ENCODE data around the gene SPOPL.
"Not testable (repeated sequence)": the region's sequence is repeated elsewhere in the genome, so short reads cannot be mapped to it uniquely, and the experiment has no call there.

The SPOPL gene

DNA sequence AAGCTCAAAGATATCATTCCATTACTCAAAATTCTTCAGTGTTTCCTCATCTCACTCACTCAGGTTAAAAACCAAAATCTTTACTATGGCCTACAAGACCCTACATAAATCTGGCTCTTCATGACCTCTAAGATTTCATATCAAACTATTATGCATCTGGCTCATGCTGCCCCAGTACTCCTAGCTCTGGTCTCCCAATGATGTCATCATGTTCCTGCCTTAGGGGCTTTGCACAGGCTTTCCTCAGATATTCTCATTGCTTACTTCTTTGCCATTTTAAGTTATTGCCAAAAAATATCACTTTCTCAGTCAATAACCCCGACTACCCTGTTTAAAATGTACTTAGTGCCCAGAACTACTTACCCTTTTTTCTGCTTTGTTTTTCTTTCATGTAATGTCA, 33.0 kb upstream of the SPOPL start:
- no peak for DNase-seq (ENCODE audit: low read depth)
- H3K4me3 ChIP-seq (ENCODE audit: low read length), result no peak overlapping the region
- TF ChIP-seq, protein P1, sequence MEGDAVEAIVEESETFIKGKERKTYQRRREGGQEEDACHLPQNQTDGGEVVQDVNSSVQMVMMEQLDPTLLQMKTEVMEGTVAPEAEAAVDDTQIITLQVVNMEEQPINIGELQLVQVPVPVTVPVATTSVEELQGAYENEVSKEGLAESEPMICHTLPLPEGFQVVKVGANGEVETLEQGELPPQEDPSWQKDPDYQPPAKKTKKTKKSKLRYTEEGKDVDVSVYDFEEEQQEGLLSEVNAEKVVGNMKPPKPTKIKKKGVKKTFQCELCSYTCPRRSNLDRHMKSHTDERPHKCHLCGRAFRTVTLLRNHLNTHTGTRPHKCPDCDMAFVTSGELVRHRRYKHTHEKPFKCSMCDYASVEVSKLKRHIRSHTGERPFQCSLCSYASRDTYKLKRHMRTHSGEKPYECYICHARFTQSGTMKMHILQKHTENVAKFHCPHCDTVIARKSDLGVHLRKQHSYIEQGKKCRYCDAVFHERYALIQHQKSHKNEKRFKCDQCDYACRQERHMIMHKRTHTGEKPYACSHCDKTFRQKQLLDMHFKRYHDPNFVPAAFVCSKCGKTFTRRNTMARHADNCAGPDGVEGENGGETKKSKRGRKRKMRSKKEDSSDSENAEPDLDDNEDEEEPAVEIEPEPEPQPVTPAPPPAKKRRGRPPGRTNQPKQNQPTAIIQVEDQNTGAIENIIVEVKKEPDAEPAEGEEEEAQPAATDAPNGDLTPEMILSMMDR (conservative IDR thresholded peaks at IDR 0.05; ENCODE audit: low read length), result no peak

DNA sequence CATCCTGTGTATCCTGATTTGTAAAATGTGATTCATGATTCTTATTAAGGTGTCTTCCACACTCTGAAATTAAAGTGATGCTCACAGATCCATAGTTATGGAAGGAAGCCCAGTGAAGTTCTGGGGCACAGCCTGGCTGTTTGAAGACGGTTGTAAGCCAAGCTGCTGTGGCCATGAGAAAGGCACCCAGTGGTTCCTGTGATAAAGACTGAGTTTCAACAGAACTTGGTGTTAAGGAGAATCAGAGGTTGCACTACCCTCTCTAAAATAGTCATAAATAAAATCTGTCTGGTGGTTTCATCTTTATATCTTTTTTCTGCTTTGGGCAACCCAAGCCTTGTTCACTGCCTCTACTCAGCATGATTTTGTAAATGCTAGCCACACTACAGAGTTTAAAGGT, 32.2 kb upstream of the SPOPL start:
- TF ChIP-seq, protein P1 (conservative IDR thresholded peaks at IDR 0.05; ENCODE audit: low read length), result no peak
- DNase-seq (ENCODE audit: low read depth), result no peak
- no peak overlapping the region for H3K4me3 ChIP-seq (ENCODE audit: low read length)

DNA sequence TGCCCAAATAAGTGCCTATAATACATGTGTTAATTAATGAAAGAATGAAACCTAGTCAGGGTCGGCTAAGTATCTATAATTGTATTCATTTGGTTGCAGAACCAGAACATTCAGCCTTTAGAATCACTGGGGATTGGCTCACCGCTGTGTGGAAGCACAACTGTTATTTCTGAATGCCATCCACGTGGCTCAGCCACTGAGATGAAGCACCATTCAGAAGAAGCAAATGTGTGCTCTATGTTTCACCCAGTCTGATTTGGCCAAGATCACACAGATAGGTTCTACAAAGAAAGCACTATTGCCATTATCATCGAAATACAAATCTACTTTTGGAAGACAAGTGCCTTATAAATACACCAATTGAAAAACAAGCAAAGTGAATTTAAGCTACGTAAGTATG, 30.6 kb upstream of the SPOPL start:
- H3K4me3 ChIP-seq (ENCODE audit: low read length), result no peak overlapping the region
- TF ChIP-seq, protein P1 (conservative IDR thresholded peaks at IDR 0.05; ENCODE audit: low read length), result no peak
- DNase-seq (ENCODE audit: low read depth), result no peak

DNA sequence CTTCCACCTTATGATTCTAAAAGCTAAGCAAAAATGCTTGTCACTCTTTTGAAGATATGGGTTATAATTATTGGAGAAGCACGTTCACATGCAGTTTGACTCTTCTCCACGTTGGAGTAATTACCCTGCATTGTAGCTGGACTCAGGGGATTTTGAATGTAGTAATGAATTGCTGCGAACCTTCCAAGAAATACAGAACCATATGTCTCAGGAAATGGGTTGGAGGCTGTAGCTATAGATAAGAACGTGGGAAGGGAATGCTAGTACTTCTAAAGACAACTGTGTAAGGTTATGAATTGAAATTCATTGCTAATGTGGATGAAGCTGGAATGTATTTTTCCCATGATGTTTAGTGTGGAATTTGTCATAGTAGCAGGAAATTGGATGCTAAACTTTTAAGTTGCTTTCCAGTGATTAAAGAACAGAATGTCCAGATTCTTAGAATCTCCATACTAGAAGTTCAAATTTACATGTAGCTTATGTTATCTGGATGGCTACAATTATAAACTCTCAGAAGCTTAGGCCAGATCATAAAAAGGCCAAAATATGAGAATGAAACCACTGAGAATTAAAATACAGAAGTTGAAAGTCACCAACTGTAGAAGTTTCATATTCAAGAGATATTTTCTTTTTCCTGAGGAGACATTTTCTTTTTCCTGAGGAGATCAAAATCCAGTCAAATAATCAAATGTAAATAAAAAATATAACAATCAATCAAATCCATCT, 27.3 kb upstream of the SPOPL start:
- no peak for DNase-seq (ENCODE audit: low read depth)
- TF ChIP-seq, protein P1 (conservative IDR thresholded peaks at IDR 0.05; ENCODE audit: low read length), result no peak
- no peak overlapping the region for H3K4me3 ChIP-seq (ENCODE audit: low read length)

DNA sequence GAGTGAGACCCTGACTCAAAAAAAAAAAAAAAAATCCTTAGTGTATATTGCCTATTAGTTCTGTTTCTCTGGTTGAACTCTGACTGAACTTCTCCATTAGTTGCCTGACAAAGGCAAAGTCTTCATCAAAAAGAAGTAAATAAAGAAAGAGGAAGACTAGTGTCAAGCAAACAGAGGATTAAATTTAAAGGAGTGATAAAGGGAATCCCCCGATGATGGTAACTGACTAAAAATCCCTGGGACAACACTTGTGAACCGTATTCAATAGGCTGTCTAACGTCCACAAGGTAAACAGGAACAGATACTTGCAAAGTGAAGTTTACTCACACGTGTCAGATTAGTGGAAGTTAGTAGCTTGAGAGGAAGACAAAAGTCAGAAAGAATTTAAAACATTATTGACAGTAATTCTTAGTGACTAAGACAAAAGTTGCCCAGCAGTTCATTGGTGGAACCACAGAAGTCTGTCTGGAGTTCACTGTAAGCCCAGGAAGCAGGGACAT, 26.2 kb upstream of the SPOPL start:
- no peak for DNase-seq (ENCODE audit: low read depth)
- TF ChIP-seq, protein P1 (conservative IDR thresholded peaks at IDR 0.05; ENCODE audit: low read length), result no peak
- H3K4me3 ChIP-seq (ENCODE audit: low read length), result no peak overlapping the region

DNA sequence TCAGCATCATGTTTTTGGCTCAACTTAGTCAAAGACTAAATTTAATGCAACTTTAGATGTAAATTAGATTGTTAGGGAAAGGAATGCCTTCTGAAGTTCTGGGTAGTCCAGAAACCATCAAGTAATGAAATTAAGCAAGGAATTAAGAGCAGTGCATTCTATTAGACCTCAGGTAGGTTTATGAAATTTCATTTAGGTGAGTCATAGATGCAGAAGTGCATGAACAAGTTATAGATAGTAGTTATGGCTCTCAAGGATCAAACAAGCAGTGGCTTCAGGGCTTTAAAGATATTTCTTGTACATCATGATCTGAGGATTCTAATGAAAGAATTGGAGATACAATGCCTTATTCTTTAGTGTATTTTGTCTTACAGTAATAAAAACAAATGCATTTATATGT, 25.4 kb upstream of the SPOPL start:
- no peak for DNase-seq (ENCODE audit: low read depth)
- no peak overlapping the region for H3K4me3 ChIP-seq (ENCODE audit: low read length)
- TF ChIP-seq, protein P1 (conservative IDR thresholded peaks at IDR 0.05; ENCODE audit: low read length), result no peak

DNA sequence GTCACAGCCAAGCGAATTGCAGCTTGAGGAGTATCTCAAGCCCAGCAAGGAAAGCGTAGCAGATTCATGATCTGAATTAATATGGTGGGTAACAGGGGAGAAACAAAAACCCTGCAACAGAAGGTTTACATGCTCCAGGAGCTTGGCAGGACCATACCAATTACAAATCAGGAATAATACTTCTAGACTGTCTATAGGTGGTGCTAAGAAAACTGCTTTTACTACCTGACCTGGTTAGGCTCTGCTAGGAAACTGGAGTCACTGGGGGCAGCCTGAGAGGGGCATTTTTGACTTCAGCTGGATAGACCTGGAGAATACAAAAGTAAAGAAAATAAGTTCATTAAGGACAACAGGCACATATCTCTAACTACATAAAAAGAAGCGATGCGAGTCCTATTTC, 24.6 kb upstream of the SPOPL start:
- DNase-seq (ENCODE audit: low read depth), result no peak
- H3K4me3 ChIP-seq (ENCODE audit: low read length), result no peak overlapping the region
- TF ChIP-seq, protein P1 (conservative IDR thresholded peaks at IDR 0.05; ENCODE audit: low read length), result no peak

DNA sequence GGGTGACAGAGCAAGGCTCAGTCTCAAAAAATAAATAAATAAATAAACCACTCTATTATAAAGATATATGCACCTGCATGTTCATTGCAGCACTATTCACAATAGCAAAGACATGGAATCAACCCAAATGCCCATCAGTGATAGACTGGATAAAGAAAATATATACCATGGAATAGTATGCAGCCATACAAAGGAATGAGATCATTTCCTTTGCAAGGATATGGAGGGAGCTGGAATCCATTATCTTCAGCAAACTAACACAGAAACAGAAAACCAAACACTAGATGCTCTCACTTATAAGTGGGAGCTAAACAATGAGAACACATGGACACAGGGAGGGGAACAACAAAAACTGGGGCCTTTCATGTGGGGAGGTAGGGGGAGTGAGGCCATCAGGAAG, 18.8 kb upstream of the SPOPL start:
- not testable (repeated sequence) for DNase-seq (ENCODE audit: low read depth); H3K4me3 ChIP-seq (ENCODE audit: low read length)

All from AG10803 (cell line).